ENCODE measurements around the gene AMY1C. TPM values are rescaled to one million over a fixed set of nuclear protein-coding genes. Genes with fewer than 3 reads are reported as not detected.

The AMY1C gene
- total RNA-seq, 1 experiment from 2014 or later: not detected

- Histone ChIP-seq H2AFZ (ENCODE audit: low read length) (no peak overlapping the region), H3K4me1 (ENCODE audit: insufficient read depth, low read length) (no peaks in the 10 kb centered on the region), H3F3A (ENCODE audit: low read length, unreplicated experiment) (no peaks in the 10 kb centered on the region), H3K9me2 (replicated peaks; ENCODE audit: low read length) (no peaks in the 10 kb centered on the region), H3K79me2 (ENCODE audit: low read length) (no peaks in the 10 kb centered on the region), H3K36me3 (ENCODE audit: low read depth, low read length) (no peaks in the 10 kb centered on the region), H3K4me2 (ENCODE audit: low read length) (no peak overlapping the region), H3K27me3 (ENCODE audit: low read length) (peaks cover 43% of the 10 kb centered on the region), H3K9ac (ENCODE audit: low read length) (no peak overlapping the region), H3K4me3 (ENCODE audit: low read length) (no peak overlapping the region), H3K27ac (ENCODE audit: low read length) (no peak overlapping the region), H3K9me3 (ENCODE audit: low read length) (no peaks in the 10 kb centered on the region), H4K20me1 (ENCODE audit: low read length) (no peaks in the 10 kb centered on the region)
- ATAC-seq (no peak), DNase-seq (no peak)
- intact Hi-C loops (cut with micrococcal nuclease): no loop called here
- no TSS peak for BruUV-seq (replicated peaks)
- POLR2A ChIA-PET (ENCODE audit: unreplicated experiment): no interaction called here
- CTCF ChIA-PET: no interaction called here
- TF ChIP-seq CTCF (conservative IDR thresholded peaks at IDR 0.05; ENCODE audit: low read depth, low read length): no peak
- no peak for TF ChIP-seq EZH2phosphoT487 (IDR thresholded peaks at IDR 0.05; ENCODE audit: borderline replicate concordance, low read length)
- no peak for TF ChIP-seq EZH2 (IDR thresholded peaks at IDR 0.05; ENCODE audit: low read length, unreplicated experiment)
Measured at GRCh38 chr1:103761896-103762295, 12.2 kb downstream of the AMY1C start.

GRCh38 chr1:103779932-103780331 lies 30.2 kb downstream of the AMY1C start:
- TF ChIP-seq EZH2 (IDR thresholded peaks at IDR 0.05; ENCODE audit: low read length, unreplicated experiment): no peak
- no peak for TF ChIP-seq CTCF (conservative IDR thresholded peaks at IDR 0.05; ENCODE audit: low read depth, low read length)
- no peak for TF ChIP-seq EZH2phosphoT487 (IDR thresholded peaks at IDR 0.05; ENCODE audit: borderline replicate concordance, low read length)
- ChIA-PET POLR2A (ENCODE audit: unreplicated experiment) (no interaction called here), CTCF (no interaction called here)
- H3K4me1 ChIP-seq (ENCODE audit: insufficient read depth, low read length): no peaks in the 10 kb centered on the region
- H3K9me2 ChIP-seq (replicated peaks; ENCODE audit: low read length): no peaks in the 10 kb centered on the region
- H3K9me3 ChIP-seq (ENCODE audit: low read length): no peaks in the 10 kb centered on the region
- H4K20me1 ChIP-seq (ENCODE audit: low read length): no peaks in the 10 kb centered on the region
- no peak overlapping the region for H3K27ac ChIP-seq (ENCODE audit: low read length)
- no peaks in the 10 kb centered on the region for H3F3A ChIP-seq (ENCODE audit: low read length, unreplicated experiment)
- no peak overlapping the region for H3K9ac ChIP-seq (ENCODE audit: low read length)
- no peaks in the 10 kb centered on the region for H3K36me3 ChIP-seq (ENCODE audit: low read depth, low read length)
- no peak overlapping the region for H3K4me3 ChIP-seq (ENCODE audit: low read length)
- BruUV-seq (replicated peaks): no TSS peak
- H3K27me3 ChIP-seq (ENCODE audit: low read length): 0 out of 2 replicates have a peak, but pooled peaks cover 2% of the 10 kb centered on the region
- intact Hi-C loops (cut with micrococcal nuclease): no loop called here
- no peak overlapping the region for H2AFZ ChIP-seq (ENCODE audit: low read length)
- ATAC-seq (no peak), DNase-seq (no peak)
- no peak overlapping the region for H3K4me2 ChIP-seq (ENCODE audit: low read length)
- no peaks in the 10 kb centered on the region for H3K79me2 ChIP-seq (ENCODE audit: low read length)

GRCh38 chr1:103783944-103784377 lies 34.3 kb downstream of the AMY1C start:
- BruUV-seq (replicated peaks): no TSS peak
- ATAC-seq: no peak
- ChIA-PET CTCF (no interaction called here), POLR2A (ENCODE audit: unreplicated experiment) (no interaction called here)
- Histone ChIP-seq H4K20me1 (ENCODE audit: low read length) (no peaks in the 10 kb centered on the region), H3F3A (ENCODE audit: low read length, unreplicated experiment) (no peaks in the 10 kb centered on the region), H3K27me3 (ENCODE audit: low read length) (no peaks in the 10 kb centered on the region), H2AFZ (ENCODE audit: low read length) (no peak overlapping the region), H3K27ac (ENCODE audit: low read length) (no peak overlapping the region), H3K4me2 (ENCODE audit: low read length) (no peak overlapping the region), H3K4me3 (ENCODE audit: low read length) (no peak overlapping the region), H3K9ac (ENCODE audit: low read length) (no peak overlapping the region), H3K9me3 (ENCODE audit: low read length) (no peaks in the 10 kb centered on the region), H3K79me2 (ENCODE audit: low read length) (no peaks in the 10 kb centered on the region), H3K9me2 (replicated peaks; ENCODE audit: low read length) (no peaks in the 10 kb centered on the region), H3K36me3 (ENCODE audit: low read depth, low read length) (no peaks in the 10 kb centered on the region), H3K4me1 (ENCODE audit: insufficient read depth, low read length) (no peaks in the 10 kb centered on the region)
- intact Hi-C loops (cut with micrococcal nuclease): no loop called here
- TF ChIP-seq EZH2 (IDR thresholded peaks at IDR 0.05; ENCODE audit: low read length, unreplicated experiment) (no peak), CTCF (conservative IDR thresholded peaks at IDR 0.05; ENCODE audit: low read depth, low read length) (no peak), EZH2phosphoT487 (IDR thresholded peaks at IDR 0.05; ENCODE audit: borderline replicate concordance, low read length) (no peak)
- DNase-seq: no peak

Measured in PC-3 (cell line).